ENCODE measurements around the gene WWP2.

The WWP2 gene

GRCh38 chr16:69859105-69859989 is 97.2 kb downstream of the WWP2 start:
- DNase-seq: peak in 2 of 3 donors; percentile 9 to 14

- DNase-seq: no peak
Observed at GRCh38 chr16:69860233-69861231, 98.4 kb downstream of the WWP2 start.

DNA sequence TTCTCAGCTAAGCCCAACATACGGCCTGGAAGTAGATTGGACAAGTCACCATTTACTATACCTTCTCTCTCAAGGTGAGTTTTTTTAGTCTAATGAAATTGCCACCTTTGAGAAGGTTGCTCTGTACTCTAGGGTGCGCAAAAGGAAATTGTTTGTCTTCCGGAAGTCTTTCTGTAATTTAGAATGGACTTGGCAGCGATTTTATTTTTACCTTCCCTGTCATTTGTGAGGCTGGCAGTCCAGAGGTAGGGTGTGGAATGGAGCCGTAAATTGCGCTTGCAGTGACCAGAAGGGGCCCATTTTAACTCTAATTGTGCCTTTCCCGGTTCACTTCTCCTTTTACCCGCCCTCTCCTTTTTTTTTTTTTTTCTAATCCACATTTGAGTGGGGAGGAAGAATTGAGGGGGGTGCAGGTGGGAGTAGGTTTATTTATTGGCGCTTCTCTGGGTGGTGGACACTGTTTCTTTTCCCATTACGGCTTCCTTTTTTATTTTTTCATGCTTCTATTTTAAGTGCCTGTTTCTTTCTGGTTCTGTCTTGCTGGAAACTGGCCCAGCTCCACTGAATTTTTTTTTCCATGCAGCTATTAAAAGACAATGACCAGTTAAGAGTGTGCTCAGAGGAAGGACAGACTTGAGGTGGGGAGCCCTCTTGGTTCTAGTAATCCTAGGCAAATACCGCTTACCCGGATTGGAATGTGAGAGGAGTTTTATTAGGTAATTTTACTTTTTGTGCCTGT is 99.3 kb downstream of the WWP2 start:
- peak in 2 of 3 donors; percentile 2 to 5 for DNase-seq

- no peak for DNase-seq
Observed at GRCh38 chr16:69863401-69864281, 101.5 kb downstream of the WWP2 start.

- DNase-seq: no peak
Observed at GRCh38 chr16:69865701-69866100, 103.6 kb downstream of the WWP2 start.

- DNase-seq: no peak
Observed at GRCh38 chr16:69867784-69868560, 105.8 kb downstream of the WWP2 start.

DNA sequence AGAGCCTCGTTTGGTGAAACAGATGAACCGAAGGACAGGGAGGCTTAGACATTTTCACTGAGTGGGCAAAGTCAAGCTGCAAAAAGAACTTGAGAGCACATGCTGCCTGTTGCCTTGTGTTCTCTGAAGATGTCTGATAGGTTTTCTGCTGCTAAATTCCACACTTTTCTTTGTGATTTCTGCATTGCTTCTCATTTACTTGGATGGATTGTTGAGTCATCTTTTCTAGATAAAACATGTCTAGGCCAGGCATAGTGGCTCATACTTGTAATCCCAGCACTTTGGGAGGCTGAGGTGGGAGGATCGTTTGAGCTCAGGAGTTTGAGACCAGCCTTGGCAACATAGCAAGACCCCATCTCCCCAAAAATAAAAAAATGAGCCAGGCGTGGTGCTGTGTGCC is 108.6 kb downstream of the WWP2 start:
- no peak for DNase-seq

DNA sequence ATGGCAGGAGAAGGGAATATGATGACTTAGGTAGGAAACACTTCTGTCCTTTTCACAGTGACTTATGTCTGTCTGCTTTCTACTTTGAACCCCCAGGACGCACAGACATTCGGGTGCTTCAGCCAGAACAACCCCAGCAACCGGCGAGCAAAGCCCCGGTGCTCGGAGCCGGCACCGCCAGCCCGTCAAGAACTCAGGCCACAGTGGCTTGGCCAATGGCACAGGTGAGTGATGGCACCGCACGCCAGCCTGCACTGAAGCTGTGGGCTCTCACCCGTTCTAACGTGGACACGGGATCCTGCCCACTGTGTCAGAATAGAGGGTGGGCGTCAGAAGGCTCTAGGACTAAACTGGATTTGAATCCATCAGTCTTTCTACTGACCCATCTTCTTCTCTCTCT is 109.6 kb downstream of the WWP2 start:
- DNase-seq: no peak

GRCh38 chr16:69872888-69873287 is 110.8 kb downstream of the WWP2 start:
- no peak for DNase-seq

GRCh38 chr16:69873783-69874182 is 111.7 kb downstream of the WWP2 start:
- DNase-seq: no peak

GRCh38 chr16:69874271-69874670 is 112.1 kb downstream of the WWP2 start:
- no peak for DNase-seq

DNA sequence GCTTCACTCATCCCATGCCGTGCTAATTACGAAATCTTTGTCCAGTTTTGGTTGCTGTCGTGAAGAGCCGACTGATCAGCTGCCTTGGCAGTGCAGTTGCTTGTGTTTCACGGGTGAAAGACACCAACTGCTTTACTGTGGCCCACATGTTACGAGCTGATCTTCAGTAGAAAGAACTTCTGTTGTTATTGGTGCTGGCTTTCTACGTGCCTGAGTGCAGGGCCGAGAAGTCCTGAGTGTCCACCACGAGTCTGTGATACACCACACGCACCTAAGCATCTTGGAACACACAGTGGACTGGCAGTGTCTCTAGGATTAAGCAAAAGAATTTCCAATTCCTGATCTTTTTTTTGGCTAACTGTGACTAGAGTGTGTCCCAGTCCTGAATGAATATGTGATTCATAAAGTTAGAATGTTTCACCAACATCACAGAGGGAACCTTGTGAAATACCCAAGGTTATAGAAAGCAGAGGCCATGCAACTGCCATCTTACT is 118.6 kb downstream of the WWP2 start:
- no peak for DNase-seq

DNA sequence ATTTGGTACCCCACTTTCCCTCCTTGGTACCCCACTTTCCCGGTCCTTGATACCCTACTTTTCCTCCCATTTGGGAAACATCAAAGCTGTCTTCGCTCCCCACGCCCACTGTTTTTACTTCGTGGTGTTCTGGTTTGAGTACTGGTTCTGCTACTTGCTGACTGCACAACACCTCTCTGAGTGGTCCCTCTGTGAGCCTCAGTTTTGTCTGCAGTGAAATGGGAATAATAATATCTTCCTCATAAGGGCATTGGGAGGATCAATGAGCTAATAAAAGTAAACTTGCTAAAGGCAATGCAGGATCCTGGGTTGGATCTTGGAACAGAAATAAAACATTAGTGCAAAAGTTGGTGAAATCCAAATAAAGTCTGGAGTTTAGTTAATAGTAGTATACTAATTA is 119.0 kb downstream of the WWP2 start:
- DNase-seq: no peak

DNA sequence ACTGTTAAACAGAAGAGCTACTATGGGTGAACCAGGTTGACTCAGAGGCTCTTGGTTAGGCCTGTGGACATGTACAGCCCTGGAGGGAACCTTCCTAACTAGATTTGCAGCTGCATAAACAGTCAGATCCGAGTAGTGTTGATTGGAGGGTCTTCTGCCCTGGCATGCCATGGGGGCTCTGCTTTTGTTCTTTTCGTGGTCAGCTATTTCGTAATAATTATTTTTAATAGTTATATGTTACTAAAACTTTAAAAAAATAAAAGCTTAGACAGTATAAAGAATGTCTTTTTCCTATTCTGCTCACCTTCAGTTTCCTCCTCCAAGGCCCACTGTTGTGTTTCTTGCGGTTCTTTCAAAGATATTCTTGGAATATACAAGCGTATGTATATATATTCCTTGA is 121.6 kb downstream of the WWP2 start:
- no peak for DNase-seq

- no peak for DNase-seq
Observed at GRCh38 chr16:69885722-69886121, 123.6 kb downstream of the WWP2 start.

DNA sequence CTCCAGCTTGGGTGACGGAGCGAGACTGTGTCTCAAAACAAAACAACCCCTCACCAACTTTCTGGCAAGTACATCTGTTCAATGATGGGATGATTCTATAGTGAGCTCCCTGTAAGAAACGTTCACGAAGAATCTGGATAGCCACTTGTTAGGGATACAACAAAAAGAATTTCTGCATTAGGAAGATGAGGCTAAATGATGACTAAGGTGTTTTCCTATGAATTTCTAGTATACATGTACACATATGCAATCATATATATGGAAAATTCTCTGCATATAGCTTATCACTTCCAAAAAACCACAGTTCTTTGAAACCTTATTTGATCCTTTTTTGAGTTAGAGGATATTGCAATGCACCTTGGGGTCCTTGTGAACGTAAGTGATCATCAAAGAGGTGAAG is 124.6 kb downstream of the WWP2 start:
- no peak for DNase-seq

DNA sequence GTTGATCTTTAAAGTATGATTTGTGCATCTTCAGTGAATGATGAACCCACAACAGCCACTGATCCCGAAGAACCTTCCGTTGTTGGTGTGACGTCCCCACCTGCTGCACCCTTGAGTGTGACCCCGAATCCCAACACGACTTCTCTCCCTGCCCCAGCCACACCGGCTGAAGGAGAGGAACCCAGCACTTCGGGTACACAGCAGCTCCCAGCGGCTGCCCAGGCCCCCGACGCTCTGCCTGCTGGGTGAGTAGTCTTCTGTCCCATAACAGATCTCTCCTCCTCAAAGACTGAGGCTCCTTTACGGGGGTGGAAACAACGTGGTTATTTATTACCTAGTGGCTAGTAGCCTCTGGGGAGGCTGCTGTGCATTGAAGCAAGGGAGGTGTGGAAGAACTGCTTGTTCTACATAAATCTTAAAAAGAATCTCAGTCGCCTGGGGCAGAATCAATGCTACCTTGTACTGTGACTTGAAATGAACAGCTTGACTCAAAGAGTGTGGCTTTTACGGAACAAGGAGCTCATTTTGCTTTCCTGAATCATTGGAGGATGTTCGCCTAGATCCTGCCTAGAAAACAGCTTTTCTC is 126.0 kb downstream of the WWP2 start:
- DNase-seq: no peak

- no peak for DNase-seq
Observed at GRCh38 chr16:69889295-69889964, 127.3 kb downstream of the WWP2 start.

DNA sequence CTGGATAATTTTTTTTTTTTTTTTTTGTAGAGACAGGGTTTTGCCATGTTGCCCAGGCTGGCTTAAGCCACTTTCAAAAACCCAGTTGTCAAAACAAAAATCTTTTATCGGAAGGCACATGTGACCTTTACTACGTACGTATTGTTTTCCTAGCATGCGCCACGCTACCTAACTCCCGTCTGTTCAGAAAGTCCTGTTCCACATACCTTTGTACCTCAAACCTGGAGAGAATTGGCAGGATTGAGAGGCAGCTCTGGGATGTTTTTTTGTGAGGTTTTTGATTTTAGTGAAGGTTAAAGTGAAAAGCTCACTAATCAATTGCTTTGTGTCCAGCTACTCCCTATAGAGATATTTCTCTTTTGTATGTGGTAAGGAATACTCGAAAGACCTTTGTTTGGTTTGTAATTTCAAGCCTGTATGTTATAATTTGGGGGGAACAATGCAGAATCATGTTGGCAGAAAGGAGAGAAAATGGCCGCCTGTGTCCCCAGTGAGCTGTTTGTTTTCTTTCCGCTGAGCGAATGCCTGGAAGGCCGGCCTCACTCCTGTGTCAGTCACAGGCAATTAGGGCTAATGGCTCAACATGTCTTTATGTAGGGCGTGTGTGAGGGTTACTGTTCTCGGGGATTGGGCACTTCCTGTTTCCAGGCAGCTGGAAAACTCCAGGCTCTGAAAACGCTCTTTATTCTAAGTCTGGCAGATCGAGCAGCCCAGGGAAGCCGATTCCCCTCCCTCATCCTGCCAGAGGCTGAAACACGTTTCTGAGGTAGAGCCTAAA is 128.2 kb downstream of the WWP2 start:
- DNase-seq: no peak
